ENCODE measurements around the gene VSTM1.

DNA sequence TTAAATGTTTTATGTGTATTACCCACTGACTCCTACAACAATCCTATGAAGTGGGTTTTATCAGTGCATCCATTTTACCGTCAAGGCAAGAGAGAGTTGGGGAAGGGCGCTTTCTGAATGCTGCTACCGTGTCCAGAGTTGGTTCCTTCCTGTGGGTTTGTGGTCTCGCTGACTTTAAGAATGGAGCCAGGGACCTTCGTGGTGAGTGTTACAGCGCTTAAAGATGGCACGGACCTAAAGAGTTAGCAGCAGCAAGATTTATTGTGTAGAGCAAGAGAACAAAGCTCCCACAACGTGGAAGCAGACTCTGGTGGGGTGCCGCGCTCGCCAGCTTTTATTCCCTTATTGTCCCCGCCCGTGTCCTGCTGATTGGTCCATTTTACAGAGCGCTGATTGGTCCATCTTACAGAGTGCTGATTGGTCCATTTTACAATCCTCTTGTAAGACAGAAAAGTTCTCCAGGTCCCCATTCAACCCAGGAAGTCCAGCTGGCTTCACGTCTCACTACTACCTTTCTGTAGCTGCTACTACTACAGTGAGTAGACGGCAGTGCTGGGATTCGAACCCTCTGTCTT is 30.8 kb upstream of the VSTM1 start:
- TF ChIP-seq, protein P1, sequence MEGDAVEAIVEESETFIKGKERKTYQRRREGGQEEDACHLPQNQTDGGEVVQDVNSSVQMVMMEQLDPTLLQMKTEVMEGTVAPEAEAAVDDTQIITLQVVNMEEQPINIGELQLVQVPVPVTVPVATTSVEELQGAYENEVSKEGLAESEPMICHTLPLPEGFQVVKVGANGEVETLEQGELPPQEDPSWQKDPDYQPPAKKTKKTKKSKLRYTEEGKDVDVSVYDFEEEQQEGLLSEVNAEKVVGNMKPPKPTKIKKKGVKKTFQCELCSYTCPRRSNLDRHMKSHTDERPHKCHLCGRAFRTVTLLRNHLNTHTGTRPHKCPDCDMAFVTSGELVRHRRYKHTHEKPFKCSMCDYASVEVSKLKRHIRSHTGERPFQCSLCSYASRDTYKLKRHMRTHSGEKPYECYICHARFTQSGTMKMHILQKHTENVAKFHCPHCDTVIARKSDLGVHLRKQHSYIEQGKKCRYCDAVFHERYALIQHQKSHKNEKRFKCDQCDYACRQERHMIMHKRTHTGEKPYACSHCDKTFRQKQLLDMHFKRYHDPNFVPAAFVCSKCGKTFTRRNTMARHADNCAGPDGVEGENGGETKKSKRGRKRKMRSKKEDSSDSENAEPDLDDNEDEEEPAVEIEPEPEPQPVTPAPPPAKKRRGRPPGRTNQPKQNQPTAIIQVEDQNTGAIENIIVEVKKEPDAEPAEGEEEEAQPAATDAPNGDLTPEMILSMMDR (IDR thresholded peaks at IDR 0.05), result no peak
- no peak for TF ChIP-seq POLR2A (IDR thresholded peaks at IDR 0.05)

All from uterus (tissue), 2 donors.